Spinal cord (tissue), 10 donors: ENCODE measurements around the gene ACD. TPM values are rescaled to one million over a fixed set of nuclear protein-coding genes. Genes with fewer than 3 reads are reported as not detected.
"Not testable (repeated sequence)": the region's sequence is repeated elsewhere in the genome, so short reads cannot be mapped to it uniquely, and the experiment has no call there.

ENCODE experiments used
- DNase-seq, 6 donors: peaks; one replicate each; pipeline versions ENCODE4 v3.0.0 to v3.0.0-alpha.2; 2013 to 2015; ENCODE audit warnings: low spot score in 6 of 6, low read depth in 4 of 6
- H3K27ac ChIP-seq: one replicate; pipeline ENCODE4 v1.5.1; 2013; ENCODE audit warnings: low read depth, low read length, control low read depth
- H3K27me3 ChIP-seq: one replicate; pipeline ENCODE4 v1.6.1; 2013; ENCODE audit warnings: low read length; ENCODE audit not compliant: control insufficient read depth, insufficient read depth
- H3K36me3 ChIP-seq: one replicate; pipeline ENCODE4 v1.6.1; 2013; ENCODE audit warnings: low read length; ENCODE audit not compliant: control insufficient read depth, insufficient read depth
- H3K4me1 ChIP-seq: one replicate; pipeline ENCODE4 v1.6.1; 2013; ENCODE audit warnings: low read length; ENCODE audit not compliant: control insufficient read depth, insufficient read depth
- H3K4me3 ChIP-seq: one replicate; pipeline ENCODE4 v1.5.1; 2013; ENCODE audit warnings: low read depth, low read length, control low read depth
- H3K9me3 ChIP-seq: one replicate; pipeline ENCODE4 v1.6.1; 2013; ENCODE audit warnings: low read length; ENCODE audit not compliant: control insufficient read depth, insufficient read depth
- WGBS: methylation state at CpG from one replicate; pipeline ENCODE4 v1.1.5; 2013; ENCODE audit warnings: missing lambda C conversion rate; ENCODE audit not compliant: insufficient coverage; 5-methylcytosine and 5-hydroxymethylcytosine counted together
- polyA plus RNA-seq, 2 donors: library from polyadenylated mRNA; unstranded; fragments of 120-200 nt; gene quantifications; one replicate each; pipeline ENCODE4 v1.2.1, GENCODE V29; 2013; ENCODE audit not compliant: insufficient read length in 2 of 2
- total RNA-seq, 2 donors: library from RNA; depleted of rRNA in 1 of 2; stranded (reverse); fragments of 120-200 nt in 1 of 2; fragments of >200 nt in 1 of 2; gene quantifications; one replicate each; pipeline versions ENCODE4 v1.2.3 to v1.2.4, GENCODE V29; 2013 to 2014
- donor health status: healthy.

The ACD gene
- total and polyA plus RNA-seq, 4 donors: 15.8 to 49.3 (median 31.8) TPM

DNA sequence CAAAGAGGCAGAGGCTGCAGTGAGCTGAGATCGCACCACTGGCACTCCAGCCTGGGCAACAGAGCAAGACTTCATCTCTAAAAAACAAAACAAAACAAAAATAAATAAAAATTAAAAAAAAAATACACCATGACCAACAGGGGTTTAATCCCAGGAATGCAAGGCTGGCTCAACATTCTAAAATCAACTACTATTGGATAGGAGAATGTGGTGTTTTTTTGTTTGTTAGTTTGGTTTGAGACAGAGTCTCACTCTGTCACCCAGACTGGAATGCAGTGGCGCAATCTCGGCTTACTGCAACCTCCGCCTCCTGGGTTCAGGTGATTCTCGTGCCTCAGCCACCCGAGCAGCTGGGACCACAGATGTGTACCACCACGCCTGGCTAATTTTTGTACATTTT, 39.2 kb upstream of the ACD start:
- Histone ChIP-seq H3K36me3 (peaks cover 16% of the 10 kb centered on the region), H3K27me3 (no peaks in the 10 kb centered on the region), H3K4me3 (no peak overlapping the region), H3K9me3 (no peaks in the 10 kb centered on the region), H3K27ac (no peak overlapping the region), H3K4me1 (no peaks in the 10 kb centered on the region)
- 96% methylated on average over 5 of the region's 7 CpGs for WGBS
- no peak for DNase-seq

DNA sequence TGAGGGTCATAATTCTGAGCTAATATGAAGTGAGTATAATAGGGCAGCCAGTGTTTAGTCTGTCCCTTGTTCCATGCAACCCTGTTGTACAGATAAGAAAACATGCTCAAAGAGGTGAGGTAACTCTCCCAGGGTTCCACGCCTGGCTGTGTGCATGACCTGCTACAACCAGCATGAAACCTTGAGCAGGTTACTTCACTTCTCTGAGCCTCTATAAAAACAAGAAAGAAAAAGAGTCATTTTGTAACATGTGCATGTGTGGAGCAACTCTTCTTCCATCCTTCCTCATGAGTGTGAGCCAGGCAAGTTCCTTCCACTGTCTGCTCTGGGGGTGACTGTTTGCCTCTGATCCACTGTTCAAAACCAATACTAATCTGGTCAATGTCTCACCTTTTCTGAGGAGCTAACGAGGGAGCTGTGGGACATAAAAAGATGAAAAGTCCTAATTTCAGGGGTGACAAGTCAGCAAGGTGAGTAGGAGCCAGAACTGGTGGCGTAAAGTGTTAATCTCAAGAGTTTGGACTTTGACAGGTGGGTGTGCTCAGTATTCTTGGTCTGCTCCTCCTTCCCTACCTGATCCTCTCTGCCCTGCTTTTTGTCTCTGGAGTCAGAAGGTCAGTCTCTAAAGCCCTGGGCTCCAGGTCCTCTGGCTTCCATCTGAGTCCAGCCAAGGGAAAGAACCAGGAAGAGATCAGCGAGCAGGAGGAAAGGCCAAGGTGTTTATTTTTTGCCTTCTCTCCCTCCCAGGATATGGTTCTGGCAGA, 37.5 kb upstream of the ACD start:
- no peak for DNase-seq
- Histone ChIP-seq H3K9me3 (no peaks in the 10 kb centered on the region), H3K4me1 (no peaks in the 10 kb centered on the region), H3K4me3 (no peak overlapping the region), H3K27me3 (no peaks in the 10 kb centered on the region), H3K36me3 (peaks cover 16% of the 10 kb centered on the region), H3K27ac (no peak overlapping the region)
- WGBS: no CpG with 5 or more reads among the region's 4 CpGs

DNA sequence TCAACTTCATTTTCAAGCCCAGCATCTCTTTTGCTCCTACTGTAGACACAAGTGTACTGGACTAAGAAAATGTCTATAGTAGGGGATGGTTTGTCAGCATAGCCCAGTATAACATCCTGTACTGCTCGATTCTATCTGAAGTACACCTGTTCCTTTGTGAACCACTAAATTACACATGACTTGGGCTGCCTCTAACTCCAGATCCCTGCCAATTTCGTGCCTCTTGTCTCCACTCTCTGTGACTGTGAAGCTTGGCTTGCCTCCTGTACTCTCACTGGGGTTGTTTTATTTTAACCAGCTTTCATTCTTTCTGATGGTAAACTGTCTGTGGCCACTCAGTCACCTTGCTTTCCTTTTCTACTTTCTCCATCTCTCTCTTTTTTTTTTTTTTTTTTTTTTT, 34.6 kb upstream of the ACD start:
- WGBS: 67% methylated on average over 1 of the region's 2 CpGs
- no peaks in the 10 kb centered on the region for H3K9me3 ChIP-seq
- no peak overlapping the region for H3K27ac ChIP-seq
- H3K27me3 ChIP-seq: no peaks in the 10 kb centered on the region
- H3K36me3 ChIP-seq: peaks cover 11% of the 10 kb centered on the region
- no peaks in the 10 kb centered on the region for H3K4me1 ChIP-seq
- DNase-seq: no peak
- H3K4me3 ChIP-seq: no peak overlapping the region

DNA sequence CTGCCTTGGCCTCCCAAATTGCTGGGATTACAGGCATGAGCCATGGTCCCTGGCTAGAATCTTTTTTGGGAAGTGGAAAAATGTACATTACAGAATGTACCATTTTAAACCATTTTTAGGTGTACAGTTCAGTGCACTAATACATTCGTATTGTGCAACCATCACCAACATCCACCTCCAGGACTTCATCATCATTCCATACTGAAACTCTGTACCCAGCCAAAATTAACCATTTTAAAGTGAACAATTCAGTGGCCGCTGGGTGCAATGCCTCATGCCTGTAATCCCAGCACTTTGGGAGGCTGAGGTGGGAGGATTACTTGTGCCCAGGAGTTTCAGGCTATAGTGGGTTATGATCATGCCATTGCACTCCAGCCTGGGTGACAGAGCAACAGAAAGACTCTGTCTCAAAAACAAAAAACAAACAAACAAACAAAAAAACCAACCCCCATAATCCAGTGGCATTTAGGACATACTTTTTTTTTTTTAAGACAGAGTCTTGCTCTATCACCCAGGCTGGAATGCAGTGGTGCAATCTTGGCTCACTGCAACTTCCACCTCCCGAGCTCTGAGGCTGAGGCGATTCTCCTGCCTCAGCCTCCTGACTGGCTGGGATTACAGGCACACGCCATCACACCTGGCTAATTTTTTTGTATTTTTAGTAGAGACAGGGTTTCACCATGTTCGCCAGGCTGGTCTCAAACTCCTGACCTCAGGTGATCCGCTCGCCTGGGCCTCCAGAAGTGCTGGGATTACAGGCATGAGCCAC, 33.6 kb upstream of the ACD start:
- H3K4me1 ChIP-seq, H3K27ac ChIP-seq, H3K4me3 ChIP-seq, H3K36me3 ChIP-seq, H3K9me3 ChIP-seq, H3K27me3 ChIP-seq, DNase-seq: not testable (repeated sequence)
- WGBS: 98% methylated on average over 6 of the region's 8 CpGs

DNA sequence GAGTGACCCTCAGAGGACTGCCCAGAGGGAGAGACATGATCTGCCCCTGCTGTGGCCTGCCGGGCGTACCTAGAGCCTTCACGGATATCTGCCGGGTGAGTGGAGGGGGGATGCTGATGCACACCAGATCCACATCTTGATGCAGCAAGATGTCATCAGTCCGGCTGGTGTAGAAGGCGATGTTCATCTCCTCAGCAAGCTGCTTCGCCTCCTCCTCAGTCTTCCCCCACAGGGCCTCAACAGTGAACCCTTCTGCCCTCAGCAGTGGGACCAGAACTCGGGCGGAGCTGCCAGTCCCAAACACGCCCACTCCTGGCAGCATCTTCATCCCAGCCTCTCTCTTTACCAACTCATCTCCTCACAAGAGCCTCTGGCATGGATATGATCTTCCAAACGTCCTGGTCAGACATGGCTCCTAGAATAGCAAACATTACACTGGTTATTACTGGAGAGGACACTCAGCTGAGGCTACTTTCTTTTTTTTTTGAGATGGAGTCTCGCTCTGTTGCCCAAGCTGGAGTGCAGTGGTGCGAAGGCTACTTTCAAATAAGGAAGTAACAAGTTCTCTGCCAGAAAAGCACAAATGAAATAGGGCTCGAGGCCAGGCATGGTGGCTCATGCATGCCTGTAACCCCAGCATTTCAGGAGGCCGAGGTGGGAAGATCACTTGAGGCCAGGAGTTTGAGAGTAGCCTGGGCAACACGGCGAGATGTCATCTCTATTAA, 25.5 kb upstream of the ACD start:
- no peak for DNase-seq
- no peaks in the 10 kb centered on the region for H3K27me3 ChIP-seq
- H3K9me3 ChIP-seq: no peaks in the 10 kb centered on the region
- no peaks in the 10 kb centered on the region for H3K4me1 ChIP-seq
- H3K27ac ChIP-seq: no peak overlapping the region
- no peak overlapping the region for H3K4me3 ChIP-seq
- WGBS: 92% methylated on average over 14 of the region's 17 CpGs
- peaks cover 33% of the 10 kb centered on the region for H3K36me3 ChIP-seq

DNA sequence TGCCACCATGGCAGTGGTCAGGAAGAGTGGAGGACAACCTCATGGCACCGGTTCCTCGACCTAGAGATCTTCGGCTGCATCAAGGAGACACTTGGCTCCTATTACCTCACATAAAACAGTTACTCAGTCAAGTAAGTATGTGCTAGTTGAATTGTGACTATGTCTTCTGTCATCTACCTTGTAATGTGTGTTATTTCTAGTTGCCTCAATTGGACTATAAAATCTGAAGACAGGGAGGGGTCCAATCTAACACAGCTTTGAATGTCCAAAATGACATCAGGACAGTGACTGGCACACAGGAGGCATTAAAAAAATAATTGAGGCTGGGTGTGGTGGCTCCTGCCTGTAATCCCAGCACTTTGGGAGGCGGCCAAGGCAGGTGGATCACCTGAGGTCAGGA, 23.7 kb upstream of the ACD start:
- Histone ChIP-seq H3K36me3 (peaks cover 46% of the 10 kb centered on the region), H3K27me3 (no peaks in the 10 kb centered on the region), H3K4me3 (no peak overlapping the region), H3K27ac (no peak overlapping the region), H3K9me3 (no peaks in the 10 kb centered on the region), H3K4me1 (peaks cover 2% of the 10 kb centered on the region)
- WGBS: 100% methylated on average over 1 of the region's 4 CpGs
- no peak for DNase-seq

DNA sequence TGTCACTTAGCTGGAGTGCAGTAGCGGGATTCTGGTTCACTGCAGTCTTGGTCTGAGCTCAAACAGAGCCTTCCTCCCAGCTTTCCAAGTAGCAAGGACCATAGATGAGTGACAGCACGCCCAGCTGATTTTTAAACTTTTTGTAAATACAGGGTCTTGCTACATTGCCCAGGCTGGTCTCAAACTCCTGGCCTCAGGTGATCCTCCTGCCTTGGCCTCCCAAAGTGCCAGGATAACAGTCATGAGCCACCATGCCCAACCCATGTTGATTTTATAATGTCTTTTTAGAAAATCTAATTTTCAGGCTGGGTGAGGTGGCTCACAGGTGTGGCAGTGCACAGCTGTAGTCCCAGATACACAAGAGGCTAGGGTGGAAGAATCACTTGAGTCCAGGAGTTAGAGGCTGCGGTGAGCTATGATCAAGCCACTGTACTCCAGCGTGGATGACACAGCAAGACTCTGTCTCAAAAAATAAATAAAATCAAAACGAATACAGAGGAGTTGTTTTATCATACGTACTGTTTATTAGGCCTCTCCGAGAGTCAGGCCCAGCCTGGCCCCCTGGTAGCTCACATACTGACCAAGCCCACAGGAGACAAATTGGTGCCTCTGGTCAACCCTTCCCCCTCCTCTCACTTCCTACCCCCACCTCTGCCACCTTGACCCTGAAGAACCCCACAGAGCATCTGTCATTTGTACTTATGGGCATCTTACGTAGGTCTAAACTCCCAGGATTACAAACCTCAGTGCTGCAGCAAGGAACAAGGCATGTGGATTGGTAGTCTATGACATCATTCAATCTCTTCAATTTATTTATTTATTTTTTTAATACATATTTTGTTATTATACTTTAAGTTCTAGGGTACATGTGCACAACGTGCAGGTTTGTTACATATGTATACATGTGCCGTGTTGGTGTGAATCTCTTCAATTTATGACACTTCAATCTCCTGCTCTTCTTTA, 20.2 kb upstream of the ACD start:
- Histone ChIP-seq H3K36me3 (peaks cover 49% of the 10 kb centered on the region), H3K27ac (no peak overlapping the region), H3K4me3 (no peak overlapping the region), H3K27me3 (no peaks in the 10 kb centered on the region), H3K9me3 (no peaks in the 10 kb centered on the region), H3K4me1 (peaks cover 7% of the 10 kb centered on the region)
- 95% methylated on average over 7 of the region's 10 CpGs for WGBS
- DNase-seq: no peak

DNA sequence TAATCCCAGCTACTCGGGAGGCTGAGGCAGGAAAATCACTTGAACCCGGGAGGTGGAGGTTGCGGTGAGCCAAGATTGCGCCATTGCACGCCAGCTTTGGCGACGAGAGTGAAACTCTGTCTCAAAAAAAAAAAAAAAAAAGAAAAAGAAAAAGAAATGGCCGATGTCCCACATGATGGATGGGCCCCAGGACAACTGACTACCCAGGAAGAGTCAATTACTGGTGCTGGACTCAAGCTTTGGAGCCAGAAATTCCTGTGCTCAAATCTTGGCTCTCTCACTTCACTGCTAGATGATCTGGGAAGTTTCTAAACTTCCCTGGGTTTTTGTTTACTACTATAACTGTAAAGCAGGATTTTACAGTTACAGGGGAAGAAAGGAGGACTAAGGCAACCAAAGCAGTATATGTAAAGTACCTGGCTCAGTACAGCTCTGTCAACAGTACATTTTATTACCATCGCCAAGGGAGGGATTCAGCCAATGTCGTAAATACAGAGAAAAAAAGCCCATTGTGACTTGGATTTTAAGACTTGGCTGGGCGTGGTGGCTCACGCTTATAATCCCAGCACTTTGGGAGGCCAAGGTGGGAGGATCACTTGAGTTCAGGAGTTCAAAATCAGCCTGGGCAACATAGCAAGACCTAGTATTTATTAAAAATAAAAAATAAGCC, 18.4 kb upstream of the ACD start:
- no peak for DNase-seq
- Histone ChIP-seq H3K27ac (peak overlapping the region; percentile 15), H3K36me3 (peaks cover 47% of the 10 kb centered on the region), H3K4me3 (no peak overlapping the region), H3K27me3 (no peaks in the 10 kb centered on the region), H3K9me3 (no peaks in the 10 kb centered on the region), H3K4me1 (peaks cover 25% of the 10 kb centered on the region)
- WGBS: 75% methylated on average over 8 of the region's 12 CpGs
